Stimulated activated CD4-positive, alpha-beta T cell treated with anti-CD3 and anti-CD28 coated beads, Interleukin-15, amount 100 ng/mL, for 24 hours (primary cell): Measurements from ENCODE around the gene ZNF384.
"Not testable (repeated sequence)": the region's sequence is repeated elsewhere in the genome, so short reads cannot be mapped to it uniquely, and the experiment has no call there.

Experiments
- DNase-seq: peaks from one replicate; pipeline ENCODE4 v3.0.0-alpha.2; 2020

Gene ZNF384

GRCh38 chr12:6688999-6689882 is at the start of gene ZNF384:
ZNF384 (minus strand) TSS chr12:6689375; CDS start chr12:6679520, 9,855 bp downstream.
- peak; percentile 95 for DNase-seq

- DNase-seq, result no peak
These were observed 47.6 kb upstream of the ZNF384 start for GRCh38 chr12:6736754-6737153.

GRCh38 chr12:6735448-6736191 is 46.4 kb upstream of the ZNF384 start:
- DNase-seq, result peak; percentile 57

GRCh38 chr12:6734506-6735387 is 45.6 kb upstream of the ZNF384 start:
- no peak for DNase-seq

GRCh38 chr12:6730169-6730568 is 41.0 kb upstream of the ZNF384 start:
- no peak for DNase-seq

GRCh38 chr12:6729186-6729585 is 40.0 kb upstream of the ZNF384 start:
- no peak for DNase-seq

GRCh38 chr12:6725350-6725749 is 36.2 kb upstream of the ZNF384 start:
- DNase-seq, result no peak

GRCh38 chr12:6724409-6724797 is 35.2 kb upstream of the ZNF384 start:
- DNase-seq, result peak; percentile 45

- peak; percentile 99 for DNase-seq
These were observed 34.6 kb upstream of the ZNF384 start, which contains the start of gene COPS7A for GRCh38 chr12:6723607-6724408. COPS7A (plus strand) TSS chr12:6724046; CDS start chr12:6724657, 611 bp downstream.

GRCh38 chr12:6722863-6723262 is 33.7 kb upstream of the ZNF384 start:
- DNase-seq, result no peak

- DNase-seq, result no peak
These were observed 27.8 kb upstream of the ZNF384 start for GRCh38 chr12:6716874-6717437.

- not testable (repeated sequence) for DNase-seq
These were observed 27.1 kb upstream of the ZNF384 start for GRCh38 chr12:6716031-6716873.

- peak; percentile 30 for DNase-seq
These were observed 19.8 kb upstream of the ZNF384 start for GRCh38 chr12:6708960-6709394.

- not testable (repeated sequence) for DNase-seq
These were observed 19.2 kb upstream of the ZNF384 start for GRCh38 chr12:6708351-6708750.

GRCh38 chr12:6703631-6704030 is 14.5 kb upstream of the ZNF384 start:
- no peak for DNase-seq

GRCh38 chr12:6701078-6701768 is 12.0 kb upstream of the ZNF384 start:
- DNase-seq, result no peak

- peak; percentile 66 for DNase-seq
These were observed 11.5 kb upstream of the ZNF384 start, which contains the start of gene PIANP for GRCh38 chr12:6700646-6701051. PIANP (minus strand) TSS chr12:6700815; CDS start chr12:6698061, 2,754 bp downstream.

- peak; percentile 39 for DNase-seq
These were observed 10.9 kb upstream of the ZNF384 start for GRCh38 chr12:6699989-6700645.
